GM12878 (cell line): ENCODE results near the gene PAQR5. TPM values are rescaled to one million over a fixed set of nuclear protein-coding genes. Genes with fewer than 3 reads are reported as not detected.

Experiments
- BHLHE40 ChIP-seq, 2 experiments: fragments of 450-650 bp in 1 of 2; IDR thresholded peaks; 2 replicates each; pipeline ENCODE4 v1.6.1; 2011 to 2017; ENCODE audit warnings: low read depth in 2 of 2, borderline replicate concordance in 1 of 2, improper control_type of control experiment in 1 of 2, low read length in 1 of 2, mild to moderate bottlenecking in 1 of 2
- BMI1 ChIP-seq: fragments of 450-650 bp; IDR thresholded peaks from 2 replicates; pipeline ENCODE4 v1.6.1; 2016; ENCODE audit warnings: mild to moderate bottlenecking, moderate library complexity, borderline replicate concordance
- E2F8 ChIP-seq: fragments of 450-650 bp; IDR thresholded peaks from 2 replicates; pipeline ENCODE4 v1.6.1; 2018; ENCODE audit warnings: mild to moderate bottlenecking, low read depth, moderate library complexity; ENCODE audit not compliant: partially characterized antibody
- EGR1 ChIP-seq, 2 experiments: IDR thresholded peaks; 1 replicate in 1 of 2; 2 replicates in 1 of 2; pipeline ENCODE4 v1.6.1; 2011 to 2012; ENCODE audit warnings: low read depth in 2 of 2, low read length in 2 of 2, borderline replicate concordance in 1 of 2, mild to moderate bottlenecking in 1 of 2, moderate library complexity in 1 of 2
- HSF1 ChIP-seq: fragments of 150-350 bp; IDR thresholded peaks from 2 replicates; pipeline ENCODE4 v1.6.1; 2014; ENCODE audit warnings: mild to moderate bottlenecking, low read depth, low read length
- IRF5 ChIP-seq: fragments of 450-650 bp; IDR thresholded peaks from 2 replicates; pipeline ENCODE4 v1.6.1; 2017; ENCODE audit warnings: borderline replicate concordance
- KDM1A ChIP-seq: fragments of 200-600 bp; sonication (generic); IDR thresholded peaks from 2 replicates; pipeline ENCODE4 v1.6.1; 2016; ENCODE audit warnings: borderline replicate concordance
- NBN ChIP-seq: fragments of 450-650 bp; IDR thresholded peaks from 2 replicates; pipeline ENCODE4 v1.6.1; 2016
- NR2C1 ChIP-seq: fragments of 450-650 bp; IDR thresholded peaks from 2 replicates; pipeline ENCODE4 v1.6.1; 2017; ENCODE audit warnings: antibody characterized with exemption, mild to moderate bottlenecking, moderate library complexity
- PKNOX1 ChIP-seq: fragments of 450-650 bp; IDR thresholded peaks from 2 replicates; pipeline ENCODE4 v1.6.1; 2016; ENCODE audit warnings: mild to moderate bottlenecking
- POLR2AphosphoS5 ChIP-seq: IDR thresholded peaks from 2 replicates; pipeline ENCODE4 v1.6.1; 2011; ENCODE audit warnings: mild to moderate bottlenecking, low read length, inconsistent platforms
- PRDM15 ChIP-seq: fragments of 450-650 bp; formaldehyde crosslinking; IDR thresholded peaks from 2 replicates; pipeline ENCODE4 v1.4.0; 2020; ENCODE audit warnings: mild to moderate bottlenecking, moderate library complexity
- RAD51 ChIP-seq: fragments of 450-650 bp; IDR thresholded peaks from 2 replicates; pipeline ENCODE4 v1.6.1; 2016; ENCODE audit warnings: moderate library complexity, mild to moderate bottlenecking, inconsistent platforms
- STAT1 ChIP-seq: fragments of 450-650 bp; conservative IDR thresholded peaks from 2 replicates; pipeline ENCODE4 v1.6.1; 2014; ENCODE audit warnings: antibody characterized with exemption, mild to moderate bottlenecking
- STAT3 ChIP-seq: IDR thresholded peaks from 2 replicates; pipeline ENCODE4 v1.6.1; 2011; ENCODE audit warnings: low read depth, low read length, improper control_type of control experiment
- ZNF207 ChIP-seq: fragments of 450-650 bp; IDR thresholded peaks from 2 replicates; pipeline ENCODE4 v1.6.1; 2014; ENCODE audit warnings: antibody characterized with exemption, mild to moderate bottlenecking, borderline replicate concordance
- ZNF217 ChIP-seq: fragments of 450-650 bp; IDR thresholded peaks from 2 replicates; pipeline ENCODE4 v1.6.1; 2017; ENCODE audit warnings: antibody characterized with exemption, mild to moderate bottlenecking
- polyA plus RNA-seq, 11 experiments: library from polyadenylated mRNA; depleted of rRNA in 4 of 11; unstranded in 6 of 11; stranded (reverse) in 5 of 11; fragments of >200 nt; fragmentation: Nextera tagmentation in 4 of 11; fragmentation: Illumina TruSeq in 1 of 11; extraction: Ambion mirVana in 4 of 11; extraction: Trizol in 1 of 11; gene quantifications; 1 replicate in 1 of 11; 2 replicates in 10 of 11; pipeline versions ENCODE4 v1.2.1 to v1.2.3, GENCODE V29; 2011 to 2016; ENCODE audit warnings: inconsistent platforms in 2 of 11, missing spikeins in 2 of 11, low read depth in 1 of 11
- total RNA-seq, 4 experiments: library from RNA; depleted of rRNA in 3 of 4; stranded (reverse); fragments of >200 nt in 3 of 4; fragmentation: Illumina TruSeq in 1 of 4; extraction: Trizol in 1 of 4; gene quantifications; 2 replicates each; pipeline versions ENCODE4 v1.2.1 to v1.2.3, GENCODE V29; 2013 to 2021

PAQR5 gene
- total and polyA plus RNA-seq, 10 of the 15 experiments (the other 5 are each of a cell fraction or from before 2014, with no cell fraction given), result 0.02 to 0.03 TPM; not detected in 8

- no peak for TF ChIP-seq HSF1
- no peak for TF ChIP-seq PRDM15 (CRISPR knock-in tag)
- no peak for TF ChIP-seq STAT3
- TF ChIP-seq IRF5, result no peak
- 0 out of 2 replicates have a peak, but pooled peaks have one; percentile 25 for TF ChIP-seq RAD51
- TF ChIP-seq BHLHE40 (IDR thresholded peaks at IDR 0.05; ENCODE audit: borderline replicate concordance in 1 of 2, low read depth in 2 of 2, low read length in 1 of 2), result peak in 1 of 2 experiments; percentile 39; a peak in 1 of 4 replicates
- no peak for TF ChIP-seq E2F8
- no peak for TF ChIP-seq ZNF217
- TF ChIP-seq EGR1 (IDR thresholded peaks at IDR 0.05; ENCODE audit: borderline replicate concordance in 1 of 2, low read depth in 2 of 2, low read length in 2 of 2), result no peak; a peak in 1 of 3 replicates
- TF ChIP-seq KDM1A, result no peak
- TF ChIP-seq NBN, result peak; percentile 74; the same call in 1 of the 2 replicates
- no peak for TF ChIP-seq BMI1
- TF ChIP-seq NR2C1, result no peak
- TF ChIP-seq PKNOX1, result peak; percentile 23; the same call in 1 of the 2 replicates
- 0 out of 2 replicates have a peak, but pooled peaks have one; percentile 47 for TF ChIP-seq ZNF207
- peak; percentile 100 for TF ChIP-seq POLR2AphosphoS5
- no peak; the same call in 1 of the 2 replicates for TF ChIP-seq STAT1
Observed at GRCh38 chr15:69452692-69453521, 154.2 kb downstream of the PAQR5 start, which contains the start of gene RPLP1 (continued).
